HEK293T (cell line): ENCODE measurements around the gene USP13.

Source experiments
- TARDBP ChIP-seq: fragments of 450-650 bp; IDR thresholded peaks from 2 replicates; pipeline ENCODE4 v1.6.1; 2016
- TF ChIP-seq, protein P1 (sequence below): fragments of 450-650 bp; IDR thresholded peaks from 2 replicates; pipeline ENCODE4 v1.6.1; 2016

DNA sequence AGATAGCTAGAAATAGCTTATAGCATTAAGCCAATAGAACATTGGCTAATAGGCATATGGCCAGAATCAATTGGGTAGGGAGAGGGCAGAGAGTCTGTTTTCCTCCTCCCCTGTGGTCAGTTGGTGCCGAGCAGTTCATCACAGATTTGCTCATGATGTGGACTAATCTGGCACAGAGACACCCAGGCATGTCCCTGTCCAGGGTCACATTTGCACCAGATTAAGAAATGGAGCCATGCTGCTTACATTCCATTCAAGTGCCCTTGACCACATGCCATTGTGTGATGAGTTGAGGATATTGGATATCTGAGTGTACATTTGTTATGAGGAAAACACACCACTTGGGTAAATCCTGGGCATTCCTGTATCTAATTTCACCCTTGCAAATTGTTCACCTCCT lies 53.4 kb downstream of the USP13 start:
- TF ChIP-seq TARDBP, result no peak
- TF ChIP-seq, protein P1, sequence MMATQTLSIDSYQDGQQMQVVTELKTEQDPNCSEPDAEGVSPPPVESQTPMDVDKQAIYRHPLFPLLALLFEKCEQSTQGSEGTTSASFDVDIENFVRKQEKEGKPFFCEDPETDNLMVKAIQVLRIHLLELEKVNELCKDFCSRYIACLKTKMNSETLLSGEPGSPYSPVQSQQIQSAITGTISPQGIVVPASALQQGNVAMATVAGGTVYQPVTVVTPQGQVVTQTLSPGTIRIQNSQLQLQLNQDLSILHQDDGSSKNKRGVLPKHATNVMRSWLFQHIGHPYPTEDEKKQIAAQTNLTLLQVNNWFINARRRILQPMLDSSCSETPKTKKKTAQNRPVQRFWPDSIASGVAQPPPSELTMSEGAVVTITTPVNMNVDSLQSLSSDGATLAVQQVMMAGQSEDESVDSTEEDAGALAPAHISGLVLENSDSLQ, result no peak
